Neural crest cell (in vitro differentiated cells): ENCODE results near the gene SENP2. TPM values are rescaled to one million over a fixed set of nuclear protein-coding genes. Genes with fewer than 3 reads are reported as not detected.

ENCODE experiments used
- DNase-seq: peaks from one replicate; pipeline ENCODE4 v3.0.0; 2021; ENCODE audit warnings: low read depth, mixed read lengths, low spot score
- H3K27ac Mint-ChIP-seq: one replicate; pipeline ENCODE4 v1.8.0; 2021; ENCODE audit warnings: mild to moderate bottlenecking, mixed read lengths; ENCODE audit not compliant: unreplicated experiment
- H3K27me3 Mint-ChIP-seq: 2 replicates; pipeline ENCODE4 v1.8.0; 2021; ENCODE audit warnings: low read depth, mild to moderate bottlenecking, mixed read lengths
- H3K36me3 Mint-ChIP-seq: 2 replicates; pipeline ENCODE4 v1.8.0; 2021; ENCODE audit warnings: low read depth, mild to moderate bottlenecking, mixed read lengths
- H3K4me1 Mint-ChIP-seq: 2 replicates; pipeline ENCODE4 v1.8.0; 2021; ENCODE audit warnings: mixed read lengths
- H3K4me3 Mint-ChIP-seq: one replicate; pipeline ENCODE4 v1.8.0; 2021; ENCODE audit warnings: mild to moderate bottlenecking, mixed read lengths
- H3K9me3 Mint-ChIP-seq: 2 replicates; pipeline ENCODE4 v1.8.0; 2021; ENCODE audit warnings: mixed read lengths
- CTCF ChIP-seq: fragments of 200-600 bp; sonication (generic); conservative IDR thresholded peaks from 2 replicates; pipeline ENCODE4 v1.5.0; 2021; ENCODE audit warnings: antibody characterized with exemption, mild to moderate bottlenecking
- total RNA-seq: library from RNA; stranded (reverse); gene quantifications from 2 replicates; pipeline ENCODE4 v1.2.1, GENCODE V29; 2021

SENP2 gene
- total RNA-seq, 1 donor from 2014 or later = 46.7 TPM

- TF ChIP-seq CTCF = no peak
- peaks cover 24% of the 10 kb centered on the region for H3K36me3 Mint-ChIP-seq
- H3K27me3 Mint-ChIP-seq = no peaks in the 10 kb centered on the region
- H3K4me3 Mint-ChIP-seq = no peak overlapping the region
- peaks cover 12% of the 10 kb centered on the region for H3K4me1 Mint-ChIP-seq
- H3K9me3 Mint-ChIP-seq = no peaks in the 10 kb centered on the region
- no peak overlapping the region for H3K27ac Mint-ChIP-seq
- no peak for DNase-seq
Observed at GRCh38 chr3:185647880-185648210, 61.8 kb downstream of the SENP2 start.

- no peak for DNase-seq
- H3K4me3 Mint-ChIP-seq = no peak overlapping the region
- peaks cover 25% of the 10 kb centered on the region for H3K36me3 Mint-ChIP-seq
- no peaks in the 10 kb centered on the region for H3K27me3 Mint-ChIP-seq
- TF ChIP-seq CTCF = no peak
- H3K4me1 Mint-ChIP-seq = peaks cover 12% of the 10 kb centered on the region
- H3K9me3 Mint-ChIP-seq = no peaks in the 10 kb centered on the region
- H3K27ac Mint-ChIP-seq = no peak overlapping the region
Observed at GRCh38 chr3:185648396-185648795, 62.3 kb downstream of the SENP2 start.

GRCh38 chr3:185649414-185649813 is 63.3 kb downstream of the SENP2 start:
- no peak for TF ChIP-seq CTCF
- DNase-seq = no peak
- no peaks in the 10 kb centered on the region for H3K27me3 Mint-ChIP-seq
- no peak overlapping the region for H3K4me3 Mint-ChIP-seq
- no peak overlapping the region for H3K27ac Mint-ChIP-seq
- H3K4me1 Mint-ChIP-seq = peaks cover 12% of the 10 kb centered on the region
- no peaks in the 10 kb centered on the region for H3K9me3 Mint-ChIP-seq
- H3K36me3 Mint-ChIP-seq = peaks cover 28% of the 10 kb centered on the region

- Mint-ChIP-seq H3K4me1 (peaks cover 1% of the 10 kb centered on the region), H3K27ac (no peak overlapping the region), H3K36me3 (peaks cover 22% of the 10 kb centered on the region), H3K4me3 (no peak overlapping the region), H3K9me3 (no peaks in the 10 kb centered on the region), H3K27me3 (no peaks in the 10 kb centered on the region)
- DNase-seq = no peak
- no peak for TF ChIP-seq CTCF
Observed at GRCh38 chr3:185651971-185652370, 65.9 kb downstream of the SENP2 start.

- H3K27me3 Mint-ChIP-seq = no peaks in the 10 kb centered on the region
- H3K36me3 Mint-ChIP-seq = peaks cover 18% of the 10 kb centered on the region
- H3K27ac Mint-ChIP-seq = no peak overlapping the region
- DNase-seq = no peak
- H3K9me3 Mint-ChIP-seq = no peaks in the 10 kb centered on the region
- TF ChIP-seq CTCF = no peak
- no peaks in the 10 kb centered on the region for H3K4me1 Mint-ChIP-seq
- no peak overlapping the region for H3K4me3 Mint-ChIP-seq
Observed at GRCh38 chr3:185653949-185654757, 68.1 kb downstream of the SENP2 start.
